Putamen (tissue), 1 donor: Measurements from ENCODE around the gene APOE.
"Not testable (repeated sequence)": the region's sequence is repeated elsewhere in the genome, so short reads cannot be mapped to it uniquely, and the experiment has no call there.

Experiments
- DNase-seq: peaks from one replicate; pipeline ENCODE4 v3.0.0-alpha.2; 2016; ENCODE audit warnings: low spot score

The APOE gene

DNA sequence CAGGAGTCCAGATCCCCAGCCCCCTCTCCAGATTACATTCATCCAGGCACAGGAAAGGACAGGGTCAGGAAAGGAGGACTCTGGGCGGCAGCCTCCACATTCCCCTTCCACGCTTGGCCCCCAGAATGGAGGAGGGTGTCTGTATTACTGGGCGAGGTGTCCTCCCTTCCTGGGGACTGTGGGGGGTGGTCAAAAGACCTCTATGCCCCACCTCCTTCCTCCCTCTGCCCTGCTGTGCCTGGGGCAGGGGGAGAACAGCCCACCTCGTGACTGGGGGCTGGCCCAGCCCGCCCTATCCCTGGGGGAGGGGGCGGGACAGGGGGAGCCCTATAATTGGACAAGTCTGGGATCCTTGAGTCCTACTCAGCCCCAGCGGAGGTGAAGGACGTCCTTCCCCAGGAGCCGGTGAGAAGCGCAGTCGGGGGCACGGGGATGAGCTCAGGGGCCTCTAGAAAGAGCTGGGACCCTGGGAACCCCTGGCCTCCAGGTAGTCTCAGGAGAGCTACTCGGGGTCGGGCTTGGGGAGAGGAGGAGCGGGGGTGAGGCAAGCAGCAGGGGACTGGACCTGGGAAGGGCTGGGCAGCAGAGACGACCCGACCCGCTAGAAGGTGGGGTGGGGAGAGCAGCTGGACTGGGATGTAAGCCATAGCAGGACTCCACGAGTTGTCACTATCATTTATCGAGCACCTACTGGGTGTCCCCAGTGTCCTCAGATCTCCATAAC lies at the start of gene APOE:
Gene APOE (plus strand): TSS at position 360 of the 724 bp plus-strand sequence. CDS start 829 bp downstream, outside the sequence.
- peak; percentile 66 for DNase-seq

GRCh38 chr19:44856421-44857083 lies 49.0 kb upstream of the APOE start:
- DNase-seq: no peak

DNA sequence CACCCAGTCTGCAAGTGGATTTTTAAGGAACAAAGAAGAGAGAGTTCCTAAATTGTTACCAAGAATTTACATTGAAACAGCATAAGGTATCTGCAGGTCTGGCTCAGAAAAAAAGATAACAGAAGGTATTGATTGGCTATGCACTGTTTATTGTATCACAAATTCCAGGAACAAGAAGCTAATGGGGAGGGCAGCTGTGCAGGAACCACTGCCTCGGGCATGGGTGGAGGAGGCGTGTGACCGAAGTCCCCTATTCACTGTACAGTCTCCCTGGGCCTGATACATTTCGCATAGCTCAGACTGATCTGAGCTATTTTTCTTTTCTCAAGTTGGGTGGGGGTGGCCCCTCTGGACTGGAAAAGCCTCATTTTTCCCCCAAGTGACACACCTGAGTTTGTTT lies 47.8 kb upstream of the APOE start:
- DNase-seq: no peak

DNA sequence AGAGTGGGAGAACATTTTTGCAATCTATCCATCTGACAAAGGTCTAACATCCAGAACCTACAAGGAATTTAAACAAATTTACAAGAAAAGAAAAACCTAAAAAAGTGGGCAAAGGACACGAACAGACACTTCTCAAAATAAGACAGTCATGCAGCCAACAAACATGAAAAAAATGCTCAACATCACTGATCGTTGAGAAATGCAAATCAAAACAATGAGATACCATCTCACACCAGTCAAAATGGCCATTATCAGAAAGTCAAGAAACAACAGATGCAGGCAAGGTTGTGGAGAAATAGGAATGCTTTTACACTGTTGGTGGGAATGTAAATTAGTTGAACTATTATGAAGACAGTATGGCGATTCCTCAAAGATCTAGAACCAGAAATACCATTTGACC lies 44.0 kb upstream of the APOE start:
- not testable (repeated sequence) for DNase-seq

DNA sequence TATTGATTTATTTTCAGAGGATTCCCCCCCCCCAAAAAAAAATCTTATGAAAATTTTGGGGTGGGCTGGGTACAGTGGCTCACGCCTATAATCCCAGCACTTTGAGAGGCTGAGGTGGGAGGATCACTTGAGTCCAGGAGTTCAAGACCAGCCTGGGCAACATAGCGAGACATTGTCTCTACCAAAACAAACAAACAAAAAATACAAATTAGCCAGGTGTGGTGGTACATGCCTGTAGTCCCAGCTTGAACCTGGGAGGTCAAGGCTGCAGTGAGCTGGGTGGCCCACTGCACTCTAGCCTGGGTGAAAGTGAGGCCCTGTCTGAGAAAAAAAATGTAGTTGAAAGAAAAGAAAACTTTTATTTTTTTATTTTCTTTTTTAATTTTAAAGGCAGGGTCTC lies 41.6 kb upstream of the APOE start:
- no peak for DNase-seq

DNA sequence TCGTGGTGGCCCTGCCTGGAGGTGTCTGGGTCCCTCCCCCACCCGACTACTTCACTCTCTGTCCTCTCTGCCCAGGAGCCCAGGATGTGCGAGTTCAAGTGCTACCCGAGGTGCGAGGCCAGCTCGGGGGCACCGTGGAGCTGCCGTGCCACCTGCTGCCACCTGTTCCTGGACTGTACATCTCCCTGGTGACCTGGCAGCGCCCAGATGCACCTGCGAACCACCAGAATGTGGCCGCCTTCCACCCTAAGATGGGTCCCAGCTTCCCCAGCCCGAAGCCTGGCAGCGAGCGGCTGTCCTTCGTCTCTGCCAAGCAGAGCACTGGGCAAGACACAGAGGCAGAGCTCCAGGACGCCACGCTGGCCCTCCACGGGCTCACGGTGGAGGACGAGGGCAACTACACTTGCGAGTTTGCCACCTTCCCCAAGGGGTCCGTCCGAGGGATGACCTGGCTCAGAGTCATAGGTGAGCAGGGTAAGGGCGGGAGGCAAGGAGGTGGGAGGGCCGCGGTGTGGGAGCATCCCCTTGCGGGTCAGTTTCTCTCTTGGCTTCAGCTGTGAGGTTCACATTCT lies 40.3 kb upstream of the APOE start:
- no peak for DNase-seq

DNA sequence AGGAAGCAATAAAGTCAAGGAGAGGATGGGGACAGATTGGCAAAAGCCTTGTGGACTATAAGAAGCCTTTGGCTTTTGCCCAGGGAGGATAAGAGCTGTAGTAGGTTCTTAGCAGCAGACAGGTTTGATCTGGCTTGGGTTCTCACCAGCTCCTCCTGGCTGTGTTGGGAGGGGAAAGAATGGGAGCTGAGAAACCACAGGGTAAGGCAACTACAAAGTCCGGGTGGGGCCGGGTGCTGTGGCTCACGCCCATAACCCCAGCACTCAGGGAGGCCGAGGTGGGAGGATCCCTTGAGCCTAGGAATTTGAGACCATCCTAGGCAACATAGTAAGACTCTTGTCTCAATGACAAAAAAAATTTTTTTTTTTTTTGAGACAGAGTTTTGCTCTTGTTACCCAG lies 38.9 kb upstream of the APOE start:
- no peak for DNase-seq

- DNase-seq: no peak
Observed at GRCh38 chr19:44867578-44867977, 38.0 kb upstream of the APOE start.

DNA sequence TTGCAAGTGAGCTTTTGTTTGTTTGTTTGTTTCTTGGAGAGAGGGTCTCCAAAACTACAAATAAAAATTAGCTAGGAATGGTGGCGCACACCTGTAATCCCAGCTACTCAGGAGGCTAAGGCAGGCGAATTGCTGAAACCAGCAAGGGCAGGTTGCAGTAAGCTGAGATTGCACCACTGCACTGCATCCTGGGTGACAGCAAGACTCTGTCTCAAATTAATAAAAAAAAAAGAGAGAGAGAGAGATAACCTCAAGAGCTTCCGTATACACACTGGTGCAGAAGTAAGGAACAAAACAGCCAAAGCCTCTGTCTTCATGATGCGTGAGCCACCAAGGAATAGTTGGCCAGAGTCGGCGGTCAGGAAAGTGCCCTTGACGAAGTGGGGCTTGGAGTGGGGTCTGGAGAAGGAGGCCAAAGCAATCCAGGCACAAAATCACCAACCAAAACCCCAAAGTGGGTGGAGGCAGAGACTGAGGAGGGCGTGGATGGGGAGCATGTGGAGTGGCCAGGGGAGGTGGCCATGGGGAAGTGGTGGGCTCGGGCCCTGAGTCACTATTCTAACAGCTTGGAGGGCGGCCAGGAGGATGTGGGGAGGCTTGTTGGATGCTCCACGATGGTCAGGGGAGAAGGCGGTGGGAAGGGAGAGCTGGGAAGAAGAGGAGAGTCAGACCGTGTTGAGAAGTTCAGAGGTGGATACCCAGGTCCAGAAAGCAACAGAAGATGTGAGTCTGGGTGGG lies 35.7 kb upstream of the APOE start:
- no peak for DNase-seq

DNA sequence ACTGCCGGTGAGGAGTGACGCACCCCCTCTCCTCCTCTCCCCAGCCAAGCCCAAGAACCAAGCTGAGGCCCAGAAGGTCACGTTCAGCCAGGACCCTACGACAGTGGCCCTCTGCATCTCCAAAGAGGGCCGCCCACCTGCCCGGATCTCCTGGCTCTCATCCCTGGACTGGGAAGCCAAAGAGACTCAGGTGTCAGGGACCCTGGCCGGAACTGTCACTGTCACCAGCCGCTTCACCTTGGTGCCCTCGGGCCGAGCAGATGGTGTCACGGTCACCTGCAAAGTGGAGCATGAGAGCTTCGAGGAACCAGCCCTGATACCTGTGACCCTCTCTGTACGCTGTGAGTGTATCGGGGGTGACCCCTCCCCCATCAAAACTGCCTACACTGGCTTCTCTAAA lies 33.8 kb upstream of the APOE start:
- DNase-seq: no peak

- no peak for DNase-seq
Observed at GRCh38 chr19:44872661-44873060, 32.9 kb upstream of the APOE start.

DNA sequence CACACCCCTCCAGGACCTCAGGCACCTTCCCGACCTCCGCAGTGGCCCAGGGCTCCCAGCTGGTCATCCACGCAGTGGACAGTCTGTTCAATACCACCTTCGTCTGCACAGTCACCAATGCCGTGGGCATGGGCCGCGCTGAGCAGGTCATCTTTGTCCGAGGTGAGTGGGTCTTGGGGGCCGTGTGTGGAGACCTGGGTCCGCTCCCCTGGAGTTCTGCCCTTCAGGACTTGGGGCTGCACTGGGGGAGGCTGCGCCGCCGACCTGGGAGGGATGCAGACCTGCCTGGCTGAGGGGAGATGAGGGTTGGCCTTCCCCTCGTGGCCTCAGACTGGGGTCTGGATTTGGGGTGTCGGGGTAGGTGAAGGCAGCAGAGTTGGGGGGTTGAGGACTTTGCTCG lies 31.3 kb upstream of the APOE start:
- DNase-seq: no peak

- no peak for DNase-seq
Observed at GRCh38 chr19:44875666-44876451, 29.7 kb upstream of the APOE start.

DNA sequence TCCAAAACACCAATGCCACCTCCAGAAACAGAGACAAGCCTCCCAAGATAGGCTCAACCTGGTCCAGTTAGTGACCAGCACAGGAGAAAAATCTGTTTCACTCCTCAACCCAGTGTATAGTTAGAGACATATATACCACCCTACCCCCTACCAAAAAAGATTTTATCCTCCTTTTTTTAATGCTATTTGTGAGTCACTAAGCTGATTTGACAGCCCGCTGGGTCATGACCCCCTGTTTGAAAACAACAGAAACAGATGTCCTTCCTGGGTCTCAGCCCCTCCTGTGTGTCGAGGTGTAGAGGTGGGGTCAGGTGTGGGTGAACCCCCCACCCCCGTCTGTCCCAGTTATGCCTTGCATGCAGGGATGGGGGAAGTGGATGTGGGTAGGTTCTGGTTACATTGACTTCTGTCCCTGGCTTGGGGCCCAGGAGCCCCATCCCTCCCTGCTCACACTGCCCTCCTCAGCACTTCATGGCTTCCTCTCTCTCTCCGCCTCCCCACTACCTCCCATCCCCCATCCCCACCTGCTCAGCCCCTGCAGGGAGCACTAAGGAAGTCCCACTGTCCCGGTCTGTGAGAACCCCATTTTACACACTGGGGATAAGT lies 28.6 kb upstream of the APOE start:
- no peak for DNase-seq

DNA sequence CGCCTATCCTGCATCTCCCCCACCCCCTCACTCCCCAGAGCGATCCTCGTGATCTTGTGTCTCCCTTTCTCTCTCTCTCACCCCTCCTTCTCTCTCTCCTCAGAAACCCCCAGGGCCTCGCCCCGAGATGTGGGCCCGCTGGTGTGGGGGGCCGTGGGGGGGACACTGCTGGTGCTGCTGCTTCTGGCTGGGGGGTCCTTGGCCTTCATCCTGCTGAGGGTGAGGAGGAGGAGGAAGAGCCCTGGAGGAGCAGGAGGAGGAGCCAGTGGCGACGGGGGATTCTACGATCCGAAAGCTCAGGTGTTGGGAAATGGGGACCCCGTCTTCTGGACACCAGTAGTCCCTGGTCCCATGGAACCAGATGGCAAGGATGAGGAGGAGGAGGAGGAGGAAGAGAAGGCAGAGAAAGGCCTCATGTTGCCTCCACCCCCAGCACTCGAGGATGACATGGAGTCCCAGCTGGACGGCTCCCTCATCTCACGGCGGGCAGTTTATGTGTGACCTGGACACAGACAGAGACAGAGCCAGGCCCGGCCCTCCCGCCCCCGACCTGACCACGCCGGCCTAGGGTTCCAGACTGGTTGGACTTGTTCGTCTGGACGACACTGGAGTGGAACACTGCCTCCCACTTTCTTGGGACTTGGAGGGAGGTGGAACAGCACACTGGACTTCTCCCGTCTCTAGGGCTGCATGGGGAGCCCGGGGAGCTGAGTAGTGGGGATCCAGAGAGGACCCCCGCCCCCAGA lies 27.3 kb upstream of the APOE start:
- no peak for DNase-seq

DNA sequence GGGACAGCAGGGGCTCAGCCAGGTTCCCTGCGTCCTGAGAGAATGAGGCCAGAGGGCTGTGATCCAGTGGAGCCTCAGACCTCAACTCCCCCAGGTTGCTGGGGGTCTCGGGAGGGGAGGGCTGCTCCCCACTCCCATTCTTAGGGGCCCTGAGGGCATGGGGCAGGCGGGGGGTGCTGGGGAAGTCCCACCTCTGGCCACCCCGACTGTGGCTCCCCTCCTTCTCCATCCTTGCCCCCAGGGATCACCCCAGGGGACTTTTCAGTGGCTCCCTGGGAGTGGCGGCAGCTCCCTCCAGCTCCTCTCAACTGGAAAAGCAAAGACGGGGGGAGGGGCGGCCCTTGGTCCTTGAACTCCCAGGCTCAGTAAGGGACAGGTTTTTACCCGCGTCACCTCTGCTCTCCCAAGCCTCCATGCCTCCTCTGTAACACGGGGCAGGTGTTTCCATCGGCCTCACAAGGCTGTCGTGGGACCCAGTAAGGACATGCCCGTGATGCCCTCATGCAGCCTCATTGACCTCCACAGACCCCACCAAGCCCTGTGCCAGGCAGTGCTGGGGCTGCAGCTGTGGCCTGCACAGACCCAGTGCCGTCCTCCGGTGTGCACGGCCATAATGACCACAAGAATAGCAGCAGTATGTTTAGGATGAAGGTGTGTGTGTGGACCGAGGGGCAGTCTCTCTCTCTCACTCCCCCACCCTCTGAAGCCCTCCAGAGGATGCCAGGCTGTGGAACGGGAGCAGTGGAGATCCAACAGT lies 26.1 kb upstream of the APOE start:
- DNase-seq: no peak

DNA sequence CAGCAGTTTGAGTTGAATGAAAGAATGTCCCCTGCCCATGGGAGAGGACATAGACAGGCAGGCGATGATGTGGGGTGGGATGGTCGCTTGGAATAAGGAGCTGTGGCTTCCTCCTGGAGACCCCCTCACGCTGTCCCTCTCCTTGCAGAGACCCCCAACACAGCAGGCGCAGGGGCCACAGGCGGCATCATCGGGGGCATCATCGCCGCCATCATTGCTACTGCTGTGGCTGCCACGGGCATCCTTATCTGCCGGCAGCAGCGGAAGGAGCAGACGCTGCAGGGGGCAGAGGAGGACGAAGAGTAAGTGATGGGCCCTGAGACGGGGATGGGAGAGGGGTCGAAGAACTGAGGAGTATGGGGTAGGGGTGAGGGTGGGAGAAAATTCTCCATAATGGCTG lies 23.5 kb upstream of the APOE start:
- DNase-seq: no peak

DNA sequence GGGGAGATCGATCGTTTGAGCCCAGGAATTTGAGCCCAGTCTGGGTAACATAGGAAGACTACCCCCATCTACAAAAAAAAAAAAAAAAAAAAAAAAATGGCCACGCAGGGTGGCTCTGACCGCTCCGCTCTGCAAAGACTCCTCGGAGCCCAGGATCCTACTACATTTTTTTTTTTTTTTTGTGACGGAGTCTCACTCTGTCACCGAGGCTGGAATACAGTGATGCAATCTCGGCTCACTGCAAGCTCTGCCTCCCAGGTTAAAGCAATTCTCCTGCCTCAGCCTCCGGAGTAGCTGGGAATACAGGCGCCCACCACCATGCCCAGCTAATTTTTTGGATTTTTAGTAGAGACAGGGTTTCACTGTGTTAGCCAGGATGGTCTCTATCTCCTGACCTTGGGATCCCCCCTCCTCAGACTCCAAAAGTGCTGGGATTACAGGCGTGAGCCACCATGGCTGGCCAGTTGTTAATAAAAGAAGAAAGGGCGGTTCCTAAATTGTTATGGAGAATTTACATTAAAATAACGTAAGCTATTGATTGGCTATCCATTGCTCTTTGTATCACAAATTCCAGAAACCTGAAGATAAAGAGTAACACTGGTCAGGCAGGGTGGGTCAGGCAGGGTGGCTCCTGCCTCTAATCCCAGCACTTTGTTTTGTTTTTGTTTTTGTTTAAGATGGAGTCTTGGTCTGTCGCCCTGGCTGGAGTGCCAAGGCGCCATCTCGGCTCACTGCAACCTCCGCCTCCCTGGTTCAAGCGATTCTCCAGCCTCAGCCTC lies 22.8 kb upstream of the APOE start:
- not testable (repeated sequence) for DNase-seq

DNA sequence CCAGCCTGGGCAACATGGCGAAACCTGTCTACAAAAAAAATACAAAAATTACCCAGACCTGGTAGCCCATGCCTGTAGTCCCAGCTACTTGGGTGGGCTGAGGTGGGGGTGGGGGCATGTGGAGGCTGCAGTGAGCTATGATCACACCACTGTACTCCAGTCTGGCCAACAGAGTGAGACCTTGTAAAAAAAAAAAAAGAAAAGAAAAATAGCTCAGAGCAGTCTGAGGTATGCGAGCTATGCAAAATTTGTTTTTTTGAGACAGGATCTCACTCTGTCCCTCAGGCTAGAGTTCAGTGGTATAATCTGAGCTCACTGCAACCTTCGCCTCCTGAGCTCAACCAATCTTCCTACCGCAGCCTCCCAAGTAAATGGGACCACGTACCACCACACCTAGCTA lies 21.7 kb upstream of the APOE start:
- DNase-seq: no peak
